GM12878 (cell line): ENCODE measurements around the gene SOCS1. TPM values are rescaled to one million over a fixed set of nuclear protein-coding genes. Genes with fewer than 3 reads are reported as not detected.

Source experiments
- ATAC-seq: fragments of 200-7000 bp; cut with Tn5 transposase; 3 replicates; pipeline ENCODE4 v1.9.1; 2020; ENCODE audit warnings: mild to moderate bottlenecking, moderate library complexity
- BruUV-seq: library from RNA; stranded (reverse); fragments of 400-500 nt; replicated peaks from 2 replicates; lab custom pipeline; 2021; lab: Mats Ljungman, UMichigan
- CTCF ChIA-PET: fragments of 300-600 bp; sonication (Branson Sonifier 250); formaldehyde crosslinking; extraction: SDS; loops from one replicate; lab custom pipeline; 2021; ENCODE audit warnings: inconsistent platforms; lab: Yijun Ruan, JAX
- POLR2A ChIA-PET: fragments of 350-600 bp; formaldehyde crosslinking; extraction: SDS; loops from one replicate; lab custom pipeline; 2021; ENCODE audit warnings: inconsistent platforms; lab: Charles Lee
- RAD21 ChIA-PET: fragments of 300-600 bp; sonication (Branson Sonifier 250); formaldehyde crosslinking; loops from one replicate; lab custom pipeline; 2023; ENCODE audit warnings: antibody characterized with exemption; ENCODE audit not compliant: unreplicated experiment; lab: Charles Lee
- SMC1A ChIA-PET: fragments of 300-600 bp; sonication (Branson Sonifier 250); formaldehyde crosslinking; loops from one replicate; lab custom pipeline; 2023; ENCODE audit not compliant: unreplicated experiment, uncharacterized antibody; lab: Charles Lee
- DNase-seq: peaks from one replicate; pipeline ENCODE4 v3.0.0-alpha.2; 2011; ENCODE audit warnings: low read depth, low spot score
- FAIRE-seq: peaks from 3 replicates; lab custom pipeline; 2011; peaks lifted over from hg19 to GRCh38; lab: Jason Lieb, UNC
- H2AFZ ChIP-seq: 2 replicates; pipeline ENCODE4 v1.6.0; 2011; ENCODE audit warnings: low read depth, low read length, control low read depth; ENCODE audit not compliant: control insufficient read depth
- H3K27ac ChIP-seq: 2 replicates; pipeline ENCODE4 v1.5.1; 2011; ENCODE audit warnings: control low read depth; ENCODE audit not compliant: control insufficient read depth, insufficient read depth
- H3K27me3 ChIP-seq, 2 experiments: replicated peaks in 1 of 2; 2 replicates each; pipeline versions ENCODE4 v1.6.0 to v1.6.1; 2011; ENCODE audit warnings: low read length in 1 of 2; ENCODE audit not compliant: control insufficient read depth in 2 of 2, insufficient read depth in 2 of 2
- H3K36me3 ChIP-seq, 2 experiments: 2 replicates each; pipeline ENCODE4 v1.5.1; 2011; ENCODE audit warnings: low read length in 1 of 2; ENCODE audit not compliant: control insufficient read depth in 2 of 2, insufficient read depth in 2 of 2
- H3K4me1 ChIP-seq: 2 replicates; pipeline ENCODE4 v1.6.1; 2011; ENCODE audit warnings: mild to moderate bottlenecking, low read length, moderate library complexity, mixed read lengths; ENCODE audit not compliant: control insufficient read depth, insufficient read depth
- H3K4me2 ChIP-seq: 2 replicates; pipeline ENCODE4 v1.6.0; 2011; ENCODE audit warnings: control low read depth; ENCODE audit not compliant: control insufficient read depth, insufficient read depth
- H3K4me3 ChIP-seq: fragments of 200-600 bp; sonication (generic); 2 replicates; pipeline ENCODE4 v1.5.1; 2016
- H3K79me2 ChIP-seq: 2 replicates; pipeline ENCODE4 v1.6.0; 2011; ENCODE audit warnings: low read length; ENCODE audit not compliant: control insufficient read depth, insufficient read depth
- H3K9ac ChIP-seq: 2 replicates; pipeline ENCODE4 v1.8.0; 2011; ENCODE audit warnings: low read length, control low read depth, mixed read lengths; ENCODE audit not compliant: control insufficient read depth, insufficient read depth
- H3K9me3 ChIP-seq: replicated peaks from 3 replicates; pipeline ENCODE4 v1.5.1; 2011; ENCODE audit warnings: mild to moderate bottlenecking, low read length; ENCODE audit not compliant: control insufficient read depth, insufficient read depth
- H4K20me1 ChIP-seq: 2 replicates; pipeline ENCODE4 v1.6.0; 2011; ENCODE audit not compliant: control insufficient read depth, insufficient read depth
- ASH2L ChIP-seq: fragments of 300-600, 200-600 bp; sonication (generic); IDR thresholded peaks from 2 replicates; pipeline ENCODE4 v1.6.1; 2017; ENCODE audit warnings: low read depth, mild to moderate bottlenecking, borderline replicate concordance
- CBX3 ChIP-seq: fragments of 200-600 bp; sonication (generic); IDR thresholded peaks from 2 replicates; pipeline ENCODE4 v1.6.1; 2016; ENCODE audit warnings: low read depth, borderline replicate concordance
- CHD1 ChIP-seq: IDR thresholded peaks from 2 replicates; pipeline ENCODE4 v1.6.1; 2012; ENCODE audit warnings: low read depth, low read length, improper control_type of control experiment
- HCFC1 ChIP-seq: fragments of 150-350 bp; IDR thresholded peaks from 2 replicates; pipeline ENCODE4 v1.6.1; 2014; ENCODE audit warnings: low read length
- HDAC6 ChIP-seq: fragments of 200-600 bp; sonication (generic); IDR thresholded peaks from one replicate; pipeline ENCODE4 v1.8.0; 2017; ENCODE audit warnings: antibody characterized with exemption; ENCODE audit not compliant: unreplicated experiment
- KDM1A ChIP-seq: fragments of 200-600 bp; sonication (generic); IDR thresholded peaks from 2 replicates; pipeline ENCODE4 v1.6.1; 2016; ENCODE audit warnings: borderline replicate concordance
- LARP7 ChIP-seq: fragments of 450-650 bp; IDR thresholded peaks from 2 replicates; pipeline ENCODE4 v1.6.1; 2017; ENCODE audit warnings: mild to moderate bottlenecking
- RUNX3 ChIP-seq: IDR thresholded peaks from 2 replicates; pipeline ENCODE4 v1.6.1; 2012; ENCODE audit warnings: low read length, inconsistent platforms
- SMAD1 ChIP-seq: fragments of 450-650 bp; IDR thresholded peaks from 2 replicates; pipeline ENCODE4 v1.6.1; 2018; ENCODE audit warnings: mild to moderate bottlenecking, low read depth; ENCODE audit not compliant: partially characterized antibody
- SMARCA5 ChIP-seq: fragments of 450-650 bp; IDR thresholded peaks from 2 replicates; pipeline ENCODE4 v1.6.1; 2017; ENCODE audit warnings: mild to moderate bottlenecking
- SMC3 ChIP-seq: IDR thresholded peaks from 2 replicates; pipeline ENCODE4 v1.6.1; 2011; ENCODE audit warnings: low read length, improper control_type of control experiment, borderline replicate concordance
- SUPT20H ChIP-seq: IDR thresholded peaks from 2 replicates; pipeline ENCODE4 v1.6.1; 2011; ENCODE audit warnings: low read depth, mild to moderate bottlenecking, low read length, moderate library complexity, borderline replicate concordance; ENCODE audit not compliant: control insufficient read depth
- SUZ12 ChIP-seq: fragments of 200-600 bp; sonication (generic); IDR thresholded peaks from one replicate; pipeline ENCODE4 v1.6.1; 2018; ENCODE audit warnings: antibody characterized with exemption, mild to moderate bottlenecking; ENCODE audit not compliant: unreplicated experiment
- TARDBP ChIP-seq: IDR thresholded peaks from 2 replicates; pipeline ENCODE4 v1.6.1; 2016; ENCODE audit warnings: borderline replicate concordance
- TBL1XR1 ChIP-seq: IDR thresholded peaks from 2 replicates; pipeline ENCODE4 v1.6.1; 2012; ENCODE audit warnings: low read depth, low read length, improper control_type of control experiment
- TCF12 ChIP-seq: IDR thresholded peaks from 2 replicates; pipeline ENCODE4 v1.6.1; 2011; ENCODE audit warnings: low read depth, mild to moderate bottlenecking, low read length
- WRNIP1 ChIP-seq: IDR thresholded peaks from 2 replicates; pipeline ENCODE4 v1.6.1; 2011; ENCODE audit warnings: low read depth, low read length, improper control_type of control experiment, borderline replicate concordance
- WGBS: methylation state at CpG from one replicate; pipeline ENCODE4 v1.1.6; 2016; ENCODE audit warnings: low lambda C conversion rate; ENCODE audit not compliant: insufficient replicate concordance, insufficient coverage; ENCODE audit errors: missing lambda C conversion rate; 5-methylcytosine and 5-hydroxymethylcytosine counted together
- in situ Hi-C: fragments of 300-500 bp; cut with MboI; formaldehyde crosslinking; loops from 9 replicates; pipeline ENCODE4 v1.14.3; 2018; ENCODE audit warnings: mixed read lengths
- intact Hi-C: fragments of 100-400 bp; cut with micrococcal nuclease; formaldehyde crosslinking; loops from one replicate; pipeline ENCODE4 v1.14.2; 2022; ENCODE audit not compliant: unreplicated experiment
- polyA plus RNA-seq, 11 experiments: library from polyadenylated mRNA; depleted of rRNA in 4 of 11; unstranded in 6 of 11; stranded (reverse) in 5 of 11; fragments of >200 nt; fragmentation: Nextera tagmentation in 4 of 11; fragmentation: Illumina TruSeq in 1 of 11; extraction: Ambion mirVana in 4 of 11; extraction: Trizol in 1 of 11; gene quantifications; 1 replicate in 1 of 11; 2 replicates in 10 of 11; pipeline versions ENCODE4 v1.2.1 to v1.2.3, GENCODE V29; 2011 to 2016; ENCODE audit warnings: inconsistent platforms in 2 of 11, missing spikeins in 2 of 11, low read depth in 1 of 11
- total RNA-seq, 4 experiments: library from RNA; depleted of rRNA in 3 of 4; stranded (reverse); fragments of >200 nt in 3 of 4; fragmentation: Illumina TruSeq in 1 of 4; extraction: Trizol in 1 of 4; gene quantifications; 2 replicates each; pipeline versions ENCODE4 v1.2.1 to v1.2.3, GENCODE V29; 2013 to 2021
- TF ChIP-seq, protein P1 (sequence below): fragments of 450-650 bp; IDR thresholded peaks from 2 replicates; pipeline ENCODE4 v1.6.1; 2017; ENCODE audit warnings: mild to moderate bottlenecking, low read depth, inconsistent platforms; ENCODE audit not compliant: poor library complexity, severe bottlenecking
- TF ChIP-seq, protein P2 (sequence below): fragments of 450-650 bp; formaldehyde crosslinking; IDR thresholded peaks from 2 replicates; pipeline ENCODE4 v1.4.0; 2022; ENCODE audit warnings: mild to moderate bottlenecking, moderate library complexity

Gene SOCS1
- total and polyA plus RNA-seq, 10 of the 15 experiments (the other 5 are each of a cell fraction or from before 2014, with no cell fraction given) = 0.42 to 39.8 (median 11.2) TPM

DNA sequence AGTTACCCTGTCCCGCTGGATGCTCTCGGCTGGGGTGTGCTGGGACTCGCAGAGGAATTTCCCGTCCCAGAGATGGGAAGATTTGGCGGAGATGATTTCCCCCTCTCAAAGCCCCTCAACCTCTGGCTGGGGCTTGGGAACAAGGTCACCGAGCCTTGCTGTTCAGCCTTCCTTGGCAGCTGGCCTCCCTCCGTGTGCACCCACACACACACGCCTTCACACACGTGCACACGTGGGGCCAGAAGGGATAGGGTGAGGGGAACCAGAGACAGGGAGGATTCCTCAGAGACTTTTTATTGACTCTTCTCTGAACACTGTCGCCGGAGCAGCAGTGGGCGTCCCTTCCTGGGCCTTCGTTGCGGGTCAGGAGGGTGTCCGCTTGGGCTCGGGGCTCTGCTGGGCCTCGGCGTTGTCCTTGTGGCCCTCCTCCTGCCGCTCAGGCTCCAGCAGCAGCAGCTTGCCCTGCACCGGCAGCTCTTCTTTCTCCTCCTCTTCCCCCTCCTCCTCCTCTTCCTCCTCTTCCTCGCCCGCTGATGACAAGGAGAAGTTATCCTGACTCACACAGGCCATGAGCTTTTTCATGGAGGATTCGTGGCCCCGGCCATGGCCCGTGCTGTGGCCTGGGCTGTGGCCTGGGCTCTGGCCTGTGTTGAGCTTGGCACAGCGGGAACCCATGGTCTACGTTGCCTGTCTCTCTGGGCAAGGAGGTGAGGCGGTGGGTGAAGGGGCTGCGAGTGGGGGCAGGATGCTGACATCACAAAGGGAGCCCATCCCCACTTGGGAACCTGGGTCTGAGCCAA, 17.1 kb upstream of the SOCS1 start, which contains the start of gene PRM3 (continued):
- TF ChIP-seq WRNIP1 (no peak), HDAC6 (no peak), CBX3 (no peak), TARDBP (no peak), SUPT20H (no peak)
- TF ChIP-seq, protein P1, sequence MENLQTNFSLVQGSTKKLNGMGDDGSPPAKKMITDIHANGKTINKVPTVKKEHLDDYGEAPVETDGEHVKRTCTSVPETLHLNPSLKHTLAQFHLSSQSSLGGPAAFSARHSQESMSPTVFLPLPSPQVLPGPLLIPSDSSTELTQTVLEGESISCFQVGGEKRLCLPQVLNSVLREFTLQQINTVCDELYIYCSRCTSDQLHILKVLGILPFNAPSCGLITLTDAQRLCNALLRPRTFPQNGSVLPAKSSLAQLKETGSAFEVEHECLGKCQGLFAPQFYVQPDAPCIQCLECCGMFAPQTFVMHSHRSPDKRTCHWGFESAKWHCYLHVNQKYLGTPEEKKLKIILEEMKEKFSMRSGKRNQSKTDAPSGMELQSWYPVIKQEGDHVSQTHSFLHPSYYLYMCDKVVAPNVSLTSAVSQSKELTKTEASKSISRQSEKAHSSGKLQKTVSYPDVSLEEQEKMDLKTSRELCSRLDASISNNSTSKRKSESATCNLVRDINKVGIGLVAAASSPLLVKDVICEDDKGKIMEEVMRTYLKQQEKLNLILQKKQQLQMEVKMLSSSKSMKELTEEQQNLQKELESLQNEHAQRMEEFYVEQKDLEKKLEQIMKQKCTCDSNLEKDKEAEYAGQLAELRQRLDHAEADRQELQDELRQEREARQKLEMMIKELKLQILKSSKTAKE = no peak

DNA sequence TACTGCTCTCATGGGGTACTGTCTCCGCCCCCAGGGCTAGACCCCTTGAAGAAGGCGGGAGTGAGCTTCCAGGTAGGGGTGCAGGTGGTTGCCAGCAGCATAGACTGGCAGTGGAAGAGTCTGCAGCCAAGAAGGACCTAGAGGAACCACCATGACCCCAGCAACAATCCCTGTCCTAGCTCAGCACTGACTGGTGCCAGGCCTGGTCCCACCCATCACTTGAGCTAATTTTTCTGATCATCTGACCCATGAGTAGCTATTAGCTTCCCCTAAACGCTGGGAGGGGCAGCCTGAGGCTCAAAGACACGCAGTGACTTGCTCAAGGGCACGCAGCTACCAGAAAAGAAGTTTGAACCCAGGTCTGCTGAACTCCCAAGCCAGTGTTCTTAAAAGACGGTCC, 16.5 kb upstream of the SOCS1 start:
- no peak for FAIRE-seq
- intact Hi-C loops (no loop called here), in situ Hi-C loops (no loop called here)
- ATAC-seq = no peak
- Histone ChIP-seq H3K4me2 (no peak overlapping the region), H2AFZ (no peak overlapping the region), H3K79me2 (no peaks in the 10 kb centered on the region), H3K9me3 (no peaks in the 10 kb centered on the region), H3K9ac (no peak overlapping the region), H3K4me3 (no peak overlapping the region), H3K27ac (no peak overlapping the region), H3K36me3 (no peaks in the 10 kb centered on the region), H3K4me1 (no peaks in the 10 kb centered on the region), H4K20me1 (no peaks in the 10 kb centered on the region), H3K27me3 (no peaks in the 10 kb centered on the region)
- ChIA-PET CTCF (interaction anchor here (1.4 kb wide), 1 partner anchor 11 kb away, joined by 3 read pairs; no protein-coding TSS in a partner anchor), RAD21 (no interaction called here), POLR2A (interaction anchor here (1.1 kb wide), 1 partner anchor 13 kb away, joined by 3 read pairs; no protein-coding TSS in a partner anchor), SMC1A (interaction anchor here (1.7 to 4.8 kb wide), 2 partner anchors 14 to 25 kb away, joined by 3 to 13 read pairs; no protein-coding TSS in a partner anchor)
- 50% methylated on average over 6 of the region's 6 CpGs for WGBS
- no peak for DNase-seq
- BruUV-seq = no TSS peak
- TF ChIP-seq TBL1XR1 = no peak
- TF ChIP-seq KDM1A = no peak
- TF ChIP-seq SMC3 = no peak
- no peak for TF ChIP-seq SUZ12
- no peak for TF ChIP-seq SMAD1
- TF ChIP-seq HDAC6 = no peak
- no peak for TF ChIP-seq ASH2L
- no peak for TF ChIP-seq CHD1
- TF ChIP-seq TCF12 = no peak
- TF ChIP-seq WRNIP1 = no peak
- TF ChIP-seq RUNX3 = no peak
- TF ChIP-seq, protein P2, sequence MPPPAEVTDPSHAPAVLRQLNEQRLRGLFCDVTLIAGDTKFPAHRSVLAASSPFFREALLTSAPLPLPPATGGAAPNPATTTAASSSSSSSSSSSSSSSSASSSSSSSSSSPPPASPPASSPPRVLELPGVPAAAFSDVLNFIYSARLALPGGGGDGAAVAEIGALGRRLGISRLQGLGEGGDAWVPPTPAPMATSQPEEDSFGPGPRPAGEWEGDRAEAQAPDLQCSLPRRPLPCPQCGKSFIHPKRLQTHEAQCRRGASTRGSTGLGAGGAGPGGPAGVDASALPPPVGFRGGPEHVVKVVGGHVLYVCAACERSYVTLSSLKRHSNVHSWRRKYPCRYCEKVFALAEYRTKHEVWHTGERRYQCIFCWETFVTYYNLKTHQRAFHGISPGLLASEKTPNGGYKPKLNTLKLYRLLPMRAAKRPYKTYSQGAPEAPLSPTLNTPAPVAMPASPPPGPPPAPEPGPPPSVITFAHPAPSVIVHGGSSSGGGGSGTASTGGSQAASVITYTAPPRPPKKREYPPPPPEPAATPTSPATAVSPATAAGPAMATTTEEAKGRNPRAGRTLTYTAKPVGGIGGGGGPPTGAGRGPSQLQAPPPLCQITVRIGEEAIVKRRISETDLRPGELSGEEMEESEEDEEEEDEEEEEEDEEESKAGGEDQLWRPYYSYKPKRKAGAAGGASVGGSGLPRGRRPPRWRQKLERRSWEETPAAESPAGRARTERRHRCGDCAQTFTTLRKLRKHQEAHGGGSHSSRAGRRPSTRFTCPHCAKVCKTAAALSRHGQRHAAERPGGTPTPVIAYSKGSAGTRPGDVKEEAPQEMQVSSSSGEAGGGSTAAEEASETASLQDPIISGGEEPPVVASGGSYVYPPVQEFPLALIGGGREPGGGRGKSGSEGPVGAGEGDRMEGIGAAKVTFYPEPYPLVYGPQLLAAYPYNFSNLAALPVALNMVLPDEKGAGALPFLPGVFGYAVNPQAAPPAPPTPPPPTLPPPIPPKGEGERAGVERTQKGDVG (CRISPR knock-in tag) = no peak
- TF ChIP-seq HCFC1 = no peak
- no peak for TF ChIP-seq SMARCA5
- no peak for TF ChIP-seq LARP7
